OCI-LY1 (cell line): ENCODE results near the gene CAPG.

Experiments
- H2AFZ ChIP-seq: fragments of 200-600 bp; sonication (generic), shearing (Covaris generic); 2 replicates; pipeline ENCODE4 v1.6.0; 2014; ENCODE audit warnings: antibody characterized with exemption, mild to moderate bottlenecking, low read length
- H3F3A ChIP-seq: fragments of 200-600 bp; sonication (generic), shearing (Covaris generic); 2 replicates; pipeline ENCODE4 v1.6.0; 2014; ENCODE audit warnings: mild to moderate bottlenecking, antibody characterized with exemption, low read length, moderate library complexity; ENCODE audit not compliant: insufficient read depth
- H3K27ac ChIP-seq: fragments of 200-600 bp; sonication (generic); 2 replicates; pipeline ENCODE4 v1.5.1; 2014; ENCODE audit warnings: low read length, mixed run types, mild to moderate bottlenecking, low read depth; ENCODE audit not compliant: poor library complexity, severe bottlenecking
- H3K27me3 ChIP-seq: fragments of 200-600 bp; sonication (generic); 2 replicates; pipeline ENCODE4 v1.6.0; 2014; ENCODE audit warnings: antibody characterized with exemption, mild to moderate bottlenecking, low read length, moderate library complexity; ENCODE audit not compliant: insufficient read depth
- H3K36me3 ChIP-seq: fragments of 200-600 bp; sonication (generic); 2 replicates; pipeline ENCODE4 v1.6.1; 2014; ENCODE audit warnings: mild to moderate bottlenecking, antibody characterized with exemption, low read length, moderate library complexity, mixed read lengths; ENCODE audit not compliant: insufficient read depth
- H3K4me1 ChIP-seq: fragments of 200-600 bp; sonication (generic); 2 replicates; pipeline ENCODE4 v1.5.1; 2014; ENCODE audit warnings: mild to moderate bottlenecking, low read length, moderate library complexity; ENCODE audit not compliant: insufficient read depth, severe bottlenecking
- H3K4me2 ChIP-seq: fragments of 200-600 bp; sonication (generic), shearing (Covaris generic); 2 replicates; pipeline ENCODE4 v1.6.1; 2014; ENCODE audit warnings: low read length
- H3K4me3 ChIP-seq: fragments of 200-600 bp; sonication (generic); 2 replicates; pipeline ENCODE4 v1.5.1; 2014; ENCODE audit warnings: low read length, low read depth, mild to moderate bottlenecking, mixed read lengths; ENCODE audit not compliant: poor library complexity, severe bottlenecking
- H3K79me2 ChIP-seq: fragments of 200-600 bp; shearing (Covaris generic); 2 replicates; pipeline ENCODE4 v1.6.1; 2016; ENCODE audit warnings: mixed run types, low read length, mixed read lengths; ENCODE audit not compliant: insufficient read depth
- H3K9ac ChIP-seq: fragments of 200-600 bp; sonication (generic), shearing (Covaris generic); 2 replicates; pipeline ENCODE4 v1.6.1; 2014; ENCODE audit warnings: mild to moderate bottlenecking, low read length, mixed read lengths
- H3K9me2 ChIP-seq: fragments of 200-600 bp; sonication (generic), shearing (Covaris generic); 2 replicates; pipeline ENCODE4 v1.6.1; 2014; ENCODE audit warnings: low read depth, mild to moderate bottlenecking, low read length, mixed read lengths
- H3K9me3 ChIP-seq: fragments of 200-600 bp; shearing (Covaris generic); 2 replicates; pipeline ENCODE4 v1.6.1; 2014; ENCODE audit warnings: low read length, mixed read lengths
- H4K20me1 ChIP-seq: fragments of 200-600 bp; sonication (generic), shearing (Covaris generic); 2 replicates; pipeline ENCODE4 v1.6.0; 2016; ENCODE audit warnings: mild to moderate bottlenecking, low read length; ENCODE audit not compliant: insufficient read depth
- EZH2 ChIP-seq: fragments of 200-600 bp; sonication (generic), shearing (Covaris generic); IDR thresholded peaks from 2 replicates; pipeline ENCODE4 v1.8.0; 2017; ENCODE audit warnings: borderline replicate concordance, mixed run types, mild to moderate bottlenecking, antibody characterized with exemption, low read length, moderate library complexity, mixed read lengths
- TF ChIP-seq, protein P1 (sequence below): fragments of 200-600 bp; sonication (generic), shearing (Covaris generic); IDR thresholded peaks from 2 replicates; pipeline ENCODE4 v1.5.1; 2017; ENCODE audit warnings: mild to moderate bottlenecking, antibody characterized with exemption, low read length, moderate library complexity, mixed read lengths

CAPG gene

DNA sequence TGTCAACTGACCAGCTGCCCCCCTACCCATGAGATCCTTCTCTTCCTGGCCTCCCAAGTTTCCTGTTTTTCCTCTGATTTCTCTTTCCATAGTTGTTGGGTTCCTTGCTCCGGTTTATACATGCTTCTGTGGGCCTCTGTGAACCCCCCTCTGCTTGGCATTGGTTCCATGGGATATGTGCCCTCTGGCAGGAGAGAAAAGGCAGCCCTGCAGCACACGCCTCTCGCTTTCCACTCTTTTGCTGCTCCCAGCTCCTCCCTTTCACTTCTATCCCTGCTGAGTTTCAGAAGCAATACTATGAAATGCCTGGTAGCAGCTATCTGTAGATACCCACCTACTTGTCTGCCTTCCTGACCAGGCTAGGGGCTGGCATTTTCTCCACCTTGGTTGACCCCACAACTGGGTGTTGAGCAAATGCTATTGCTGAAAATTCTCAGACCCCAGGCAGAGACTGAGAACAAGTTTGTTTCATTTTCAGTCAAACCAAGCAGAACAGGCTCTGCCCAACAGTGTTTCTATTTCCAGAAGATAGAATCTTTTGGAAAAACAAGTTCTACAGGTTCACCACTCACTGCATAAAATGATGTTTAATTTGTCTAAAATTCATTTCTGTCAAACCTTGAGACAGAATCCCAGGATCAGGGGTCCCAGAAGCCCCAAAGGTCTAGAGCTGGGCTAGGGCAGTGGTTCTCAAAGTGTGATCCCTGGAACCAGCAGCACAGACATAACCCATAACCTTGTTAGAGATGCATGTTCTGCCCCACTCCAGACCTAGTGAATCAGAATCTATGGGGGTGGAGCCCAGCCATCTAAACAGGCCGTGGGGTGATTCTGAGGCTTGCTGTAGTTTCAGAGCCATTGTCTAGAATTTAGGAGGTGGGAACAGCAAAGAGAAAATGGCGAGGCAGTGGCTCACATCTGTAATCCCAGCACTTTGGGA lies 13.4 kb downstream of the CAPG start:
- Histone ChIP-seq H3F3A (no peaks in the 10 kb centered on the region), H3K9me2 (no peaks in the 10 kb centered on the region), H4K20me1 (no peaks in the 10 kb centered on the region), H3K4me1 (peaks cover 11% of the 10 kb centered on the region), H3K79me2 (no peaks in the 10 kb centered on the region), H3K27ac (no peak overlapping the region), H3K9me3 (no peaks in the 10 kb centered on the region), H3K9ac (no peak overlapping the region), H3K4me2 (no peak overlapping the region), H3K36me3 (no peaks in the 10 kb centered on the region), H3K4me3 (no peak overlapping the region), H2AFZ (no peak overlapping the region), H3K27me3 (no peaks in the 10 kb centered on the region)
- no peak for TF ChIP-seq EZH2
- TF ChIP-seq, protein P1, sequence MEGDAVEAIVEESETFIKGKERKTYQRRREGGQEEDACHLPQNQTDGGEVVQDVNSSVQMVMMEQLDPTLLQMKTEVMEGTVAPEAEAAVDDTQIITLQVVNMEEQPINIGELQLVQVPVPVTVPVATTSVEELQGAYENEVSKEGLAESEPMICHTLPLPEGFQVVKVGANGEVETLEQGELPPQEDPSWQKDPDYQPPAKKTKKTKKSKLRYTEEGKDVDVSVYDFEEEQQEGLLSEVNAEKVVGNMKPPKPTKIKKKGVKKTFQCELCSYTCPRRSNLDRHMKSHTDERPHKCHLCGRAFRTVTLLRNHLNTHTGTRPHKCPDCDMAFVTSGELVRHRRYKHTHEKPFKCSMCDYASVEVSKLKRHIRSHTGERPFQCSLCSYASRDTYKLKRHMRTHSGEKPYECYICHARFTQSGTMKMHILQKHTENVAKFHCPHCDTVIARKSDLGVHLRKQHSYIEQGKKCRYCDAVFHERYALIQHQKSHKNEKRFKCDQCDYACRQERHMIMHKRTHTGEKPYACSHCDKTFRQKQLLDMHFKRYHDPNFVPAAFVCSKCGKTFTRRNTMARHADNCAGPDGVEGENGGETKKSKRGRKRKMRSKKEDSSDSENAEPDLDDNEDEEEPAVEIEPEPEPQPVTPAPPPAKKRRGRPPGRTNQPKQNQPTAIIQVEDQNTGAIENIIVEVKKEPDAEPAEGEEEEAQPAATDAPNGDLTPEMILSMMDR = no peak

DNA sequence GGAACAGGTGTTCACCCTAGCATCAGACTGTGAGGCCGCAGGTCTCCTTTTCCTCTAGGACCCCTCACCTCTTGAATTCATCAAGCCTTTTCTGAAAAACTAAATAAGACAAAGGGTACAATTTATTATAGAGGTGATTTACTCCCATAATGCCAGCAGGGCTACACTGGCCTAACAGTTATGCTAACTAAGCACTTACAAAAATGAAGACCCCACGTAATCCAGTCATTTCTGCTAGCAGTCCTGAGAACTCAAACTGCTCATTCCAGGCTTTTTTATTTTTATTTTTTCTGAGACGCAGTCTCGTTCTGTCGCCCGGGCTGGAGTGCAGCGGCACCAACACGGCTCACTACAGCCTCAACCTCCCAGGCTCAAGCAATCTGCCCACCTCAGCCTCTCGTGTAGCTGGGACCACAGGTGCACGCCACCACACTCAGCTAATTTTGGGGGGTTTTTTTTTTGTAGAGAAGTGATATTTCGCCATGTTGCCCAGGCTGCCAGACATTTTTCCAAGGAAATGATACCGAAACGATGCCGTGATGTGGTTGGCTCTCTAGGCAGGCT lies 14.2 kb downstream of the CAPG start:
- Histone ChIP-seq H3K9me3 (no peaks in the 10 kb centered on the region), H3K4me3 (no peak overlapping the region), H3K9me2 (no peaks in the 10 kb centered on the region), H3K9ac (no peak overlapping the region), H3K4me1 (peaks cover 13% of the 10 kb centered on the region), H3K36me3 (no peaks in the 10 kb centered on the region), H4K20me1 (no peaks in the 10 kb centered on the region), H3K4me2 (no peak overlapping the region), H3K79me2 (no peaks in the 10 kb centered on the region), H2AFZ (no peak overlapping the region), H3K27ac (no peak overlapping the region), H3F3A (no peaks in the 10 kb centered on the region), H3K27me3 (no peaks in the 10 kb centered on the region)
- no peak for TF ChIP-seq EZH2
- TF ChIP-seq, protein P1 = no peak

DNA sequence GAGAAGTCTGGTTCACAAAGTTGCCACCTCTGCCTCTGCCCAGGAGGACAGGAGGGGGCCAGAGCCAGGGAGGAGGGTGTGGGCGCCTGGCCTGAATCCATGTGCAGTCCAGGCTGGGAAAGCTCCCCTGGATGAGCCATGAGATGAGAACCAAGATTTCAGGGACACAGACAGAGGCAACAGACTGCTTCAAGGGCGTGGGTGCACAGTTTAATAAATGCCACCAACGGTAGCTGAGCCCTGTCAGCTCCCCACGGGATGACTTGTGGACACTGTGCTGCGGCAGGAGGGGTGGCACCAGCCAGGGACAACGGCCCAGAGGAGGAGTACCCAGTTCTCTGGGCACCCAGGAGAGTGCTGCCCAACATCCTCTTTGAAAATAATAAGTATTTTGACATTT lies 15.2 kb downstream of the CAPG start:
- no peaks in the 10 kb centered on the region for H3F3A ChIP-seq
- no peaks in the 10 kb centered on the region for H4K20me1 ChIP-seq
- H3K9me2 ChIP-seq = no peaks in the 10 kb centered on the region
- peaks cover 13% of the 10 kb centered on the region for H3K4me1 ChIP-seq
- H3K9ac ChIP-seq = no peak overlapping the region
- H3K9me3 ChIP-seq = no peaks in the 10 kb centered on the region
- H3K27ac ChIP-seq = no peak overlapping the region
- no peak overlapping the region for H2AFZ ChIP-seq
- H3K4me2 ChIP-seq = no peak overlapping the region
- no peaks in the 10 kb centered on the region for H3K36me3 ChIP-seq
- no peaks in the 10 kb centered on the region for H3K79me2 ChIP-seq
- no peak for TF ChIP-seq EZH2
- TF ChIP-seq, protein P1 = no peak
- H3K27me3 ChIP-seq = no peaks in the 10 kb centered on the region
- no peak overlapping the region for H3K4me3 ChIP-seq
